Measurements from ENCODE around the gene PDXK. TPM values are rescaled to one million over a fixed set of nuclear protein-coding genes. Genes with fewer than 3 reads are reported as not detected.
A peak's percentile ranks its signal among the peaks of the same experiment; 100 is the strongest.

The PDXK gene
- total RNA-seq, 2 donors from 2014 or later = 90.9 to 105 TPM

DNA sequence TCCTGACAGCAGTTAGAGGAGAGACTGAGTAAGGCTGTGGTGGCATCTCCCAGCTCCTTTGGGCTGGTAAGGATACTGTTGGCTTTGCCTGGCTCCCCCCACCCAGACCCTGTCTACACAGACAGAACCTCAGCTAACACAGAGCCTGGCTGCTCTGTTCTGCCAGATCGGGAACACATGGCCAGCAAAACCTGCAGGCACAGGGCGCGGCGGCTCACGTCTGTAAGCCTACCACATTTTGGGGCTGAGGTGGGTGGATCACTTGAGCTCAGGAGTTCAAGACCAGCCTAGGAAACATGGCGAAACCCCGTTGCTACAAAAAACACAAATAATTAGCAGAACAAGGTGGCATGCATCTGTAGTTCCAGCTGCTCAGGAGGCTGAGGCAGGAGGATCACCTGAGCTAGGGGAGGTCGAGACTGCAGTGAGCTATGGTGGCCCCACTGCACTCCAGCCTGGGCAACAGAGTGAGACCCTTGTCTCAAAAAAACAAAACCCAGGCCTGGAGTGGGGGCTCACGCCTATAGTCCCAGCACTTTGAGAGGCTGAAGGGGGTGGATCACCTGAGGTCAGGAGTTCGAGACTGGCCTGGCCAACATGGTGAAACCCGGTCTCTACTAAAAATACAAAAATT is 50.5 kb downstream of the PDXK start:
- peak overlapping the region; percentile 20 for H3K27ac Mint-ChIP-seq
- 96 to 99% methylated on average over 10 to 11 of the region's 11 CpGs for WGBS, 2 experiments (ENCODE audit: insufficient coverage in 1 of 2, insufficient read length in 1 of 2)
- no peaks in the 10 kb centered on the region for H3K4me1 ChIP-seq (ENCODE audit: control insufficient read depth, insufficient read depth, low read length)
- TF ChIP-seq CTCF (conservative IDR thresholded peaks at IDR 0.05) = no peak
- peaks cover 38% of the 10 kb centered on the region for H3K4me1 Mint-ChIP-seq
- no peaks in the 10 kb centered on the region for H3K9me3 ChIP-seq (ENCODE audit: control insufficient read depth, low read length)
- H3K27ac ChIP-seq (ENCODE audit: low read depth, low read length) = no peak overlapping the region
- no peaks in the 10 kb centered on the region for H3K27me3 Mint-ChIP-seq (ENCODE audit: insufficient read depth)
- no peak for DNase-seq
- H3K36me3 Mint-ChIP-seq (ENCODE audit: low read depth) = peaks cover 16% of the 10 kb centered on the region
- H3K9me3 Mint-ChIP-seq = no peaks in the 10 kb centered on the region
- no peak overlapping the region for H3K4me3 ChIP-seq (ENCODE audit: low read length)
- no peaks in the 10 kb centered on the region for H3K27me3 ChIP-seq (ENCODE audit: control insufficient read depth, insufficient read depth, low read length, poor library complexity, severe bottlenecking)
- H3K36me3 ChIP-seq (ENCODE audit: control insufficient read depth, insufficient read depth, low read length) = peaks cover 18% of the 10 kb centered on the region
- no peak overlapping the region for H3K9ac ChIP-seq (ENCODE audit: extremely low read depth, low read length, poor library complexity, severe bottlenecking)
- no peak overlapping the region for H3K4me3 Mint-ChIP-seq

- TF ChIP-seq CTCF (conservative IDR thresholded peaks at IDR 0.05) = no peak
- WGBS, 2 experiments (ENCODE audit: insufficient coverage in 1 of 2, insufficient read length in 1 of 2) = 84 to 96% methylated on average over 10 to 20 of the region's 21 CpGs
- no peaks in the 10 kb centered on the region for H3K9me3 ChIP-seq (ENCODE audit: control insufficient read depth, low read length)
- no peak overlapping the region for H3K9ac ChIP-seq (ENCODE audit: extremely low read depth, low read length, poor library complexity, severe bottlenecking)
- Mint-ChIP-seq H3K27ac (no peak overlapping the region), H3K27me3 (ENCODE audit: insufficient read depth) (no peaks in the 10 kb centered on the region), H3K36me3 (ENCODE audit: low read depth) (peaks cover 19% of the 10 kb centered on the region), H3K4me3 (no peak overlapping the region), H3K9me3 (no peaks in the 10 kb centered on the region), H3K4me1 (peaks cover 38% of the 10 kb centered on the region)
- H3K4me1 ChIP-seq (ENCODE audit: control insufficient read depth, insufficient read depth, low read length) = no peaks in the 10 kb centered on the region
- H3K36me3 ChIP-seq (ENCODE audit: control insufficient read depth, insufficient read depth, low read length) = peaks cover 18% of the 10 kb centered on the region
- no peaks in the 10 kb centered on the region for H3K27me3 ChIP-seq (ENCODE audit: control insufficient read depth, insufficient read depth, low read length, poor library complexity, severe bottlenecking)
- H3K27ac ChIP-seq (ENCODE audit: low read depth, low read length) = no peak overlapping the region
- no peak for DNase-seq
- no peak overlapping the region for H3K4me3 ChIP-seq (ENCODE audit: low read length)
Observed at GRCh38 chr21:43770066-43770655, 51.2 kb downstream of the PDXK start.

- no peaks in the 10 kb centered on the region for H3K27me3 ChIP-seq (ENCODE audit: control insufficient read depth, insufficient read depth, low read length, poor library complexity, severe bottlenecking)
- TF ChIP-seq CTCF (conservative IDR thresholded peaks at IDR 0.05) = no peak
- peak overlapping the region; percentile 46 for H3K27ac Mint-ChIP-seq
- no peak overlapping the region for H3K27ac ChIP-seq (ENCODE audit: low read depth, low read length)
- peaks cover 18% of the 10 kb centered on the region for H3K36me3 ChIP-seq (ENCODE audit: control insufficient read depth, insufficient read depth, low read length)
- 79 to 85% methylated on average over 9 to 13 of the region's 13 CpGs for WGBS, 2 experiments (ENCODE audit: insufficient coverage in 1 of 2, insufficient read length in 1 of 2)
- no peaks in the 10 kb centered on the region for H3K4me1 ChIP-seq (ENCODE audit: control insufficient read depth, insufficient read depth, low read length)
- no peak overlapping the region for H3K4me3 ChIP-seq (ENCODE audit: low read length)
- H3K4me3 Mint-ChIP-seq = no peak overlapping the region
- H3K36me3 Mint-ChIP-seq (ENCODE audit: low read depth) = peaks cover 22% of the 10 kb centered on the region
- DNase-seq = no peak
- no peak overlapping the region for H3K9ac ChIP-seq (ENCODE audit: extremely low read depth, low read length, poor library complexity, severe bottlenecking)
- H3K27me3 Mint-ChIP-seq (ENCODE audit: insufficient read depth) = no peaks in the 10 kb centered on the region
- peaks cover 42% of the 10 kb centered on the region for H3K4me1 Mint-ChIP-seq
- H3K9me3 ChIP-seq (ENCODE audit: control insufficient read depth, low read length) = no peaks in the 10 kb centered on the region
- no peaks in the 10 kb centered on the region for H3K9me3 Mint-ChIP-seq
Observed at GRCh38 chr21:43771199-43771675, 52.3 kb downstream of the PDXK start.

All from endodermal cell (in vitro differentiated cells).